ENCODE results near the gene XPO6. TPM values are rescaled to one million over a fixed set of nuclear protein-coding genes. Genes with fewer than 3 reads are reported as not detected.

Gene XPO6
- polyA plus RNA-seq, 1 donor from 2014 or later = 104 TPM

GRCh38 chr16:28255838-28256237 lies 44.1 kb upstream of the XPO6 start:
- Histone ChIP-seq H3K36me3 (ENCODE audit: insufficient read depth, low read length) (no peaks in the 10 kb centered on the region), H3K9me2 (ENCODE audit: insufficient read depth, low read length) (no peaks in the 10 kb centered on the region), H3K4me3 (ENCODE audit: low read length) (no peak overlapping the region), H3K9ac (ENCODE audit: low read length) (no peak overlapping the region), H3K79me2 (replicated peaks; ENCODE audit: insufficient read depth, low read length) (no peaks in the 10 kb centered on the region), H3K9me3 (ENCODE audit: low read length) (no peaks in the 10 kb centered on the region), H4K20me1 (ENCODE audit: insufficient read depth) (no peaks in the 10 kb centered on the region), H3F3A (ENCODE audit: insufficient read depth, low read length, poor library complexity, severe bottlenecking) (no peaks in the 10 kb centered on the region), H3K27me3 (ENCODE audit: insufficient read depth, low read depth, low read length) (no peaks in the 10 kb centered on the region), H2AFZ (ENCODE audit: low read depth, low read length) (no peak overlapping the region), H3K4me2 (ENCODE audit: low read length) (no peak overlapping the region), H3K27ac (ENCODE audit: low read length) (no peak overlapping the region)
- no peak for TF ChIP-seq RAD21 (conservative IDR thresholded peaks at IDR 0.05)
- no peak for TF ChIP-seq MXI1 (conservative IDR thresholded peaks at IDR 0.05; ENCODE audit: poor library complexity, severe bottlenecking)
- no peak for TF ChIP-seq POLR2AphosphoS5 (IDR thresholded peaks at IDR 0.05)
- TF ChIP-seq EP300 (conservative IDR thresholded peaks at IDR 0.05; ENCODE audit: poor library complexity, severe bottlenecking) = no peak
- no peak for TF ChIP-seq EZH2 (IDR thresholded peaks at IDR 0.05; ENCODE audit: borderline replicate concordance, insufficient read depth, low read length, poor library complexity, severe bottlenecking)
- no peak for TF ChIP-seq CTCF (IDR thresholded peaks at IDR 0.05; ENCODE audit: poor library complexity, severe bottlenecking)
- TF ChIP-seq TAF1 (IDR thresholded peaks at IDR 0.05; ENCODE audit: low read depth) = no peak
- no peak for TF ChIP-seq REST (IDR thresholded peaks at IDR 0.05; ENCODE audit: borderline replicate concordance)
- TF ChIP-seq SMC3 (conservative IDR thresholded peaks at IDR 0.05; ENCODE audit: poor library complexity) = no peak

GRCh38 chr16:28254158-28254557 lies 42.4 kb upstream of the XPO6 start:
- no peaks in the 10 kb centered on the region for H3F3A ChIP-seq (ENCODE audit: insufficient read depth, low read length, poor library complexity, severe bottlenecking)
- no peaks in the 10 kb centered on the region for H3K9me3 ChIP-seq (ENCODE audit: low read length)
- H2AFZ ChIP-seq (ENCODE audit: low read depth, low read length) = no peak overlapping the region
- no peak overlapping the region for H3K4me3 ChIP-seq (ENCODE audit: low read length)
- H3K27ac ChIP-seq (ENCODE audit: low read length) = no peak overlapping the region
- H3K4me2 ChIP-seq (ENCODE audit: low read length) = no peak overlapping the region
- no peaks in the 10 kb centered on the region for H3K27me3 ChIP-seq (ENCODE audit: insufficient read depth, low read depth, low read length)
- no peak for TF ChIP-seq SMC3 (conservative IDR thresholded peaks at IDR 0.05; ENCODE audit: poor library complexity)
- TF ChIP-seq TAF1 (IDR thresholded peaks at IDR 0.05; ENCODE audit: low read depth) = no peak
- TF ChIP-seq EZH2 (IDR thresholded peaks at IDR 0.05; ENCODE audit: borderline replicate concordance, insufficient read depth, low read length, poor library complexity, severe bottlenecking) = no peak
- TF ChIP-seq RAD21 (conservative IDR thresholded peaks at IDR 0.05) = no peak
- no peak for TF ChIP-seq EP300 (conservative IDR thresholded peaks at IDR 0.05; ENCODE audit: poor library complexity, severe bottlenecking)
- TF ChIP-seq POLR2AphosphoS5 (IDR thresholded peaks at IDR 0.05) = no peak
- no peak for TF ChIP-seq REST (IDR thresholded peaks at IDR 0.05; ENCODE audit: borderline replicate concordance)
- TF ChIP-seq CTCF (IDR thresholded peaks at IDR 0.05; ENCODE audit: poor library complexity, severe bottlenecking) = no peak
- no peak for TF ChIP-seq MXI1 (conservative IDR thresholded peaks at IDR 0.05; ENCODE audit: poor library complexity, severe bottlenecking)
- H4K20me1 ChIP-seq (ENCODE audit: insufficient read depth) = no peaks in the 10 kb centered on the region
- H3K36me3 ChIP-seq (ENCODE audit: insufficient read depth, low read length) = no peaks in the 10 kb centered on the region
- H3K9ac ChIP-seq (ENCODE audit: low read length) = no peak overlapping the region
- H3K9me2 ChIP-seq (ENCODE audit: insufficient read depth, low read length) = no peaks in the 10 kb centered on the region
- H3K79me2 ChIP-seq (replicated peaks; ENCODE audit: insufficient read depth, low read length) = no peaks in the 10 kb centered on the region
